Hindlimb muscle (tissue), 1 donor: Measurements from ENCODE around the gene CNOT6L. TPM values are rescaled to one million over a fixed set of nuclear protein-coding genes. Genes with fewer than 3 reads are reported as not detected.

ENCODE experiments used
- DNase-seq: peaks from one replicate; pipeline ENCODE4 v3.0.0-alpha.2; 2013
- polyA plus RNA-seq: library from polyadenylated mRNA; unstranded; fragments of 120-200 nt; gene quantifications from one replicate; pipeline ENCODE4 v1.2.1, GENCODE V29; 2013; ENCODE audit not compliant: insufficient read length

CNOT6L gene
- polyA plus RNA-seq, 1 donor = 35.4 TPM

DNA sequence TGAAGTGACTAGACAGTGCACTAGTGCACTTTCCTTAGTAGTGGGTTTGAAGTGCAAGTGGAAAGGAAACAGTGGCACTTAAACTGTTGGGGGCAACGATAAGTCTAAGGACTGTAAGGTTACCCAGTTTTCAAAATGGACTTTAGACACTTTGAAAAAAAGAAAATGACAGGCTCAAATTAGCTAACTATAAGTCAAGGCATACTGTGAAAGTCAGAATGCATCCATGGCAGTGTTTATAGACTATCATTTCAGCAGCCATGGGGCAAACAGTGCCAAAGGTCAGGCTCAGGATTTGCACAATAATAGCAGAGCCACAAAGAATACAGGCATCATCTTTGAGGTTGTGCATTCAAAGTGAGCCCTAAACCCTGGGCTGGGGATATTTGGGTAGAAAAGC is 109.1 kb downstream of the CNOT6L start:
- DNase-seq = no peak

GRCh38 chr4:77706717-77707116 is 112.5 kb downstream of the CNOT6L start:
- no peak for DNase-seq

- peak; percentile 35 for DNase-seq
These were observed 115.5 kb downstream of the CNOT6L start for GRCh38 chr4:77703666-77704065.

- no peak for DNase-seq
These were observed 118.0 kb downstream of the CNOT6L start for GRCh38 chr4:77701121-77701520.

DNA sequence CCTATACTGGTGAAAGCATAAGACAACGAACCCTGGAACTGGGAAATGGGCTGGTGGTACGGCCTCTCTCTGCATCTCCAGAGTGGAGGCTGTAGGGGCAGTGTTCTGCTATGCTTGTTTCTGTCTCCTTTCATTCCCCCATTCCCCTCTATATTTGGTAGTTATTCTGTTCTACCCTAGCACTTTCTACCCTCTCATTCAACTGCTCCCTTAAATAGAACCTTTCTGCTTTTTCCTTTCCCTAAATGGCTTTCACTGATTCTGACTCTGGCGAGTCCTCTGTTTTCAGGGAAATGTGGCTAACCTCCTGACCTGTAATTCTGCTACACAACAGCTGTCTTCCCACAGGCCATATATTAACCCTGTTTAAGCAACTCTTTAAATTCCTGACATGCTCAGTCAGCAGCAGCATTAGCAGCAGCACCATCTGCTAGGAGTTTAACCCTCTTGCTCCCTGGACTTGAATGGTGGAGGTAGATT is 119.4 kb downstream of the CNOT6L start:
- DNase-seq = peak; percentile 60

GRCh38 chr4:77697860-77698590 is 121.1 kb downstream of the CNOT6L start:
- DNase-seq = peak; percentile 31

- no peak for DNase-seq
These were observed 123.4 kb downstream of the CNOT6L start for GRCh38 chr4:77695774-77696173.

GRCh38 chr4:77692847-77693432 is 126.2 kb downstream of the CNOT6L start:
- no peak for DNase-seq

GRCh38 chr4:77681792-77682191 is 137.4 kb downstream of the CNOT6L start:
- no peak for DNase-seq

DNA sequence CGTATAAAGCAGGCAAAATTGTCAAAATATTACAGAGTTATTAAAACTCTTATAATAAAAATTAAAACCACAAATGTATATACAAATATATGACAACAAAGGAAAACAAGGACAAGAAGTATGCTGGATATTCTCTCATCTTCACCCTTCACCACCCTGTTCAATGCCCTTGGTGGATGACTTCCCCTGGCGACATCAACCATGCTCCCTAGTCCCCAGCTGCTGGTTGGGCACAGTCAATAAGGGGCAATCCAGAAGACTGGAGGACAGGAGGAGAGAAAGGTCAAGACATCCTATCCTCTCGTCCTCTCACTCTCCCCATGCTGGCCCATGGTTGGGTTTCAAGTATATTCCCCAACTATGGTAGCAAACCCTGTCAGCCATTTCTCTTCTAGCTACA is 142.3 kb downstream of the CNOT6L start:
- no peak for DNase-seq

DNA sequence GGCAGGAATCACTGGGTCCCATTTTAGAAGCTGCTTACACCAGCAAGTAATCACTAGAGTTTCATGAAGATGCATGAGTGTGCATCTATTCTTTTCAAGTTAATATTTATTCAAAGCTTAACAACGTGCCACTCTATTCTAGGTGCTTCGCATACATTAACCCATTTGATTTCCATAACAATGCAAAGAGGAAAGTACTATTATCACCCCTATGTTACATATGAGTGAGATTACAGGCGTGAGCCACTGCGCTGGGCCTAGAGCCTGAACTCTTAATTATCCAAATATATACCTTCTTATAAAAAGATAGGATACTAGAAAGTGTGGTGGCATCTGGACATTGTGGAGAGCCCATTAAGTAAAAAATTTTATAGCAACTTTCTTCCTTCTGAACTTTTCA is 148.1 kb downstream of the CNOT6L start:
- no peak for DNase-seq

GRCh38 chr4:77669946-77670590 is 149.1 kb downstream of the CNOT6L start:
- no peak for DNase-seq

DNA sequence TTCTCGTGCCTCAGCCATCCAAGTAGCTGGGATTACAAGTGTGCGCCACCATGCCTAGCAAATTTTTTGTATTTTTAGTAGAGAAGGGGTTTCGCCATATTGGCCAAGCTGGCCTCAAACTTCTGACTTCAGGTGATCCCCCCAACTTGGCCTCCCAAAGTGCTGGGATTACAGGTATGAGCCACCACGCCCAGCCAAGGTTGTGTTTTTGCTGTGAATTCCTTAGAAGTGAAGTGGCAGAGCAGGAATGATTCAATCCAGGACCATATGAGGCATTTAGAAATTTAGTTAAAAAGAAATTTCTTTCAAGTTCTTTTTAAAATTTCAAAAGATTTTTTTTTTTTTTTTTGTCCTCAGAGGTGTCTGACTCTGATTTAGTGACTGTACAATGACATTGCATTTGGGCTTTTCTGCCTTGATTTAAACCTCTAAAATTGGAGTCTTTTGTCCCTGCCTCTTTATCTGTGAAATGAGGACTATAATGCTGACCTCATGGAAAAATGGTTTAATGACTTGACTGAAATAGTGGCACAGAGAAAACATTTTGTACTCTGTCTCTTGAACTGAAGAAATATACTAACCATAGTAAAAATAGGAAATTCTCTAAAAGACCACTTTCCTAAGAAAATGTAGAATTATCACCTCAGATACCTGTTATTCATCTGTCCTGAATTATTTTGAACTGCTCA is 153.6 kb downstream of the CNOT6L start:
- no peak for DNase-seq

Other genes with a start within 250 kb of the CNOT6L start
- gene CXCL13, start 213.5 kb downstream of the CNOT6L start, polyA plus RNA-seq = 8.9 TPM
- 57.0 TPM for gene MRPL1, start 43.5 kb upstream of the CNOT6L start, polyA plus RNA-seq
- 4.6 TPM for gene FRAS1, start 238.0 kb upstream of the CNOT6L start, polyA plus RNA-seq